Tongue (tissue), 2 donors: ENCODE results near the gene INO80. TPM values are rescaled to one million over a fixed set of nuclear protein-coding genes. Genes with fewer than 3 reads are reported as not detected.
"Not testable (repeated sequence)": the region's sequence is repeated elsewhere in the genome, so short reads cannot be mapped to it uniquely, and the experiment has no call there.

Experiments
- DNase-seq: peaks from one replicate; pipeline ENCODE4 v3.0.0-alpha.2; 2015
- total RNA-seq: library from RNA; depleted of rRNA; stranded (reverse); fragments of >200 nt; gene quantifications from one replicate; pipeline ENCODE4 v1.2.3, GENCODE V29; 2014

INO80 gene
- total RNA-seq = 33.4 TPM

- peak; percentile 99 for DNase-seq
Measured at GRCh38 chr15:41116116-41116961, at the start of gene INO80. Gene INO80, minus strand, starts transcription at chr15:41116280. Its CDS starts 19,970 bp downstream, at chr15:41096310.

- no peak for DNase-seq
Measured at GRCh38 chr15:41161736-41162135, 45.7 kb upstream of the INO80 start.

GRCh38 chr15:41161336-41161735 is 45.3 kb upstream of the INO80 start:
- no peak for DNase-seq

GRCh38 chr15:41160639-41161315 is 44.7 kb upstream of the INO80 start:
- DNase-seq = no peak

DNA sequence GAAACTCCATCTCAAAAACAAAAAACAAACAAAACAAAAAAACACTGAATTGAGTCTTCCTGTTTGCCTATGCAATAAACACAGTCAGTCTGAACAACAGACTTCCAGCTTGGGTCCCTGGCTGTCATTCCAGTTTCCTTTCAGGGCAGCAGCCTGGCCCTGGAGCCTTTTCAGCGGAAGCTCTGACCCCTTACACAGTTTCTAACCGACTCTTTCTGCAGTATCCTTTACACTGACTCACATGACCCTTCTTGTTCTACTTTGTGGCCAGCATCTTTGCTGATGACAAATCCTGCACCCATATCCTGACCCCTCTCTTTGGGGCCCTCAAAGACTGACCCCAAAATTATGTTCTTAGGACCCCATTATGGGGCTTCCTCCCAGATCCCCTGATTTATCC is 38.3 kb upstream of the INO80 start:
- DNase-seq = no peak

DNA sequence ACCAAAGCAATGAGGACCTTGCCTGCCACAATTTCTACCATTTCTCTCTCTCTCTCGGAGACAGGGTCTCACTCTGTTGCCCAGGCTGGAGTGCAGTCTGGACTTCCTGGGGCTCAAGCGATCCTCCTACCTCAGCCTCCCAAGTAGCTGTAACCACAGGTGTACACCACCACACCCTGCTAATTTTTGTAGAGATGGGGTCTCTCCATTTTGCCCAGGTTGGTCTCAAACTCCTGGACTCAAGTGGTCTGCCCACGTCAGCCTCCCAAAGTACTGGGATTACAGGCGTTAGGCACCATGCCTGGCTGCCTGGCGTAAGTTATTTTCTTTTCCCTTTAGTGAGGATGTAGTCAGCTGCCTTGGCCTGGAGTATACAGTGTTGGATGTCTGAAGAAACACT is 37.7 kb upstream of the INO80 start:
- DNase-seq = no peak

GRCh38 chr15:41151451-41152005 is 35.4 kb upstream of the INO80 start:
- DNase-seq = no peak

GRCh38 chr15:41150279-41150678 is 34.2 kb upstream of the INO80 start:
- DNase-seq = no peak

- DNase-seq = no peak
Measured at GRCh38 chr15:41148065-41148464, 32.0 kb upstream of the INO80 start.

GRCh38 chr15:41139619-41140018 is 23.5 kb upstream of the INO80 start:
- DNase-seq = no peak

GRCh38 chr15:41139112-41139511 is 23.0 kb upstream of the INO80 start:
- not testable (repeated sequence) for DNase-seq

- not testable (repeated sequence) for DNase-seq
Measured at GRCh38 chr15:41135580-41135979, 19.5 kb upstream of the INO80 start.

GRCh38 chr15:41133454-41133853 is 17.4 kb upstream of the INO80 start:
- DNase-seq = peak; percentile 12

DNA sequence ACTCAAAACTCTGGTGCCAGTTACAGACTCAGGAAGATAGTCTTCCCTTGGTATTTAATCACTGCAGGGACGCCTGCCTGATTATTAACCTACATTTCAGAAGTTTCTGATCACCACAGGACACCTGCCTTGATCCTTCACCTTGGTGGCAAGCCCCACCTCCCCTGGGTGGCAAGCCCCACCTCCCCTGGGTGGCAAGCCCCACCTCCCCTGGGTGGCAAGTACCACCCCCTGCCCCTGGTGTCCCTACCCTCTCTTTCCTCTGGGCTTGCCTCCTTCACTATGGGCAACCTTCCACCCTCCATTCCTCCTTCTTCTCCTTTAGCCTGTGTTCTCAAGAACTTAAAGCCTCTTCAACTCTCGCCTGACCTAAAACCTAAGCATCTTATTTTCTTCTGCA is 16.0 kb upstream of the INO80 start:
- not testable (repeated sequence) for DNase-seq

GRCh38 chr15:41128174-41128902 is 12.3 kb upstream of the INO80 start:
- no peak for DNase-seq

DNA sequence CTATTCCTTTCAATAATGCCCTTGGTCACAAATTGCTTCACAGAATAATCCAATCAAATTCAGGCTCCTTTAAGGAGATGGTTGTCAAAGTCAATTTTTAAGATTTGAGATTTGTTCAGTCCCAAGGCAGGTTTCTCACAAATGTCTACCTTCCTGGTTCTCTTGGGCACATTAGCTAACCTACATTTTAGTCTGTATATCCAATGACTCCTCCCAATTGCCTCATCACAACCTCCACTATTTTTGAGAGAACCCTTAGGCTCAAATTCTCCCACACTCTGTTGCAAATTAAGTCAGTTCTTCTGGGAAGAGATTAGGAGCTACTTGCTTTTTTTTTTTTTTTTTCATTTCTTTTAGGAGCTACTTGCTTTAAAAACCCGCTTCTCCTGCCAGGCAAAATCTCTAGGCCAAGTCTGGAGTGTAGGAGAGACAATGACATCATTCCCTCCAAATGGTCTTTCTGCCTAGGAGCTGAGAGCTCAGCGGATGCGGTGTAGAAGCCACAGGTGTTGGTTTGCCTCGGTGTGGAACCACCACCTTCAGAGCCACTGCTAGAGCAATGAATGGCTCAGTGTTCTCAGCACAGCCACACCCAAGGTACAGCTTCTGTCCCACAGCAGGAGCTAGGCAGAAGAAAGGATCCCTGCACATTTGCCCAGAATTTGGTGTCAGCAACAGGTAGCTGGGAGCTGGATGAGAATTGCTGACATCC is 10.0 kb upstream of the INO80 start:
- no peak for DNase-seq

GRCh38 chr15:41125063-41125669 is 9.1 kb upstream of the INO80 start:
- DNase-seq = no peak

DNA sequence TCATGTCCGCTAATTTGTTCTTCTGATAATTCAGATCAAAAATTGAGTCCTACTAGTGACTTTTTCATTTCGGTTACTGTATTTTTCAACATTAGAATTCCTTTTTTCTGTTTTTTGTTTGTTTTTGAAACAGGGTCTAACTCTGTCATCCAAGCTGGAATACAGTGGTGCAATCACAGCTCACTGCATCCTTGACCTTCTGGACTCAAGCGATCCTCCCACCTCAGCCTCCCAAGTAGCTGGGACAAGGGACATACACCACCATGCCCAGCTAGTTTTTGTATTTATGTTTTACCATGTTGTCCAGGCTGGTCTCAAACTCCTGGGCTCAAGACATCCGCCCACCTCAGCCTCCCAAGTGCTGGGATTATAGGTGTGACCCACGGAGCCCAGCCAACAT is 8.0 kb upstream of the INO80 start:
- DNase-seq = no peak

DNA sequence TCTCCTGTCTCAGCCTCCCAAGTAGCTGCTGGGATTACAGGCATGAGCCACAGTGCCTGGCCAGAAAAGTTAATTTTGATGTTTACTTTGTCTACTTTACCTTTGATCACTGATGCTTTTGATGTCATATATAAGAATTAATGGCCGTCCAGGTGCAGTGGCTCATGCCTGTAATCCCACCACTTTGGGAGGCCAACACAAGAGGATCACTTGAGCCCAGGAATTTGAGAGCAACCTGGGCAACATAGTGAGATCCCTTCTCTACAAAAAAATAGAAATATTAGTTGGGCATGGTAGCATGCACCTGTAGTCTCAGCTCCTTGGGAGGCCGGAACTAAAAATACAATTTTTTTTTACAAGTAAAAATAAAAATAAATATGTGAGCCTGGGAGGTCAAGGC is 6.8 kb upstream of the INO80 start:
- DNase-seq = no peak

DNA sequence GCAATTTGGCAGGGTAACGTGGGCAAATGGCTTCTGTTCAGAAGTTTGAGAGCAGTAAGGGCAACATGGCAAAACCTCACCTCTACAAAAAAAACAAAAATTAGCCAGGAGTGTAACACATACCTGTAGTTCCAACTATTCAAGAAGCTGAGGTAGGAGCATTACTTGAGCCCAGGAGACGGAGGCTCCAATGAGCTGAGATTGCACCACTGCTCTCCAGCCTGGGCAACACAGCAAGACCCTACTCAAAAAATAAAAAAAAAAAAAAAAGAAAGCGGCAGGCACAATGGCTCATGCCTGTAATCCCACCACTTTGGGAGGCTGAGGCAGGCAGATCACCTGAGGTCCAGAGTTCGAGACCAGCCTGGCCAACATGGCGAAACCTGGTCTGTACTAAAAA is 5.9 kb upstream of the INO80 start:
- no peak for DNase-seq

DNA sequence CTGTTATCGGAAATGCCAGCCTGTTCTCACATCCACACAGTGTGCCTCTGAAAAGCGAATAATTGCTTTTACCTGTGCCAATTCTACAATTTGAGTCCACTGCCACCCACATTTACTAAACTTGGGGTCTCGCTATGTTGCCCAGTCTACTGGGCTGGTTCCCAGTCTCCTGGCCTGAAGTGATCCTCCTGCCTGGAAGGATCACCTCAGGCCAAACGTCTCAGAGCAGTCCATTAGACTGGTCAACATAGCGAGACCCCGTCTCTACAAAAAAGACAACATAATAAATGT is 827 bp upstream of the INO80 start:
- no peak for DNase-seq

- DNase-seq = peak; percentile 71
Measured at GRCh38 chr15:41115652-41116115, 396 bp downstream of the INO80 start.
